Stomach (tissue), 4 donors: ENCODE measurements around the gene CLCNKB.

Source experiments
- EP300 ChIP-seq: sonication (generic); formaldehyde crosslinking; IDR thresholded peaks from one replicate; pipeline ENCODE4 v1.6.1; 2017; ENCODE audit warnings: antibody characterized with exemption
- POLR2A ChIP-seq, 4 donors: fragments of 450-650 bp; IDR thresholded peaks; one replicate each; pipeline ENCODE4 v1.6.1; 2016; ENCODE audit warnings: antibody characterized with exemption in 4 of 4, control low read depth in 2 of 4, mild to moderate bottlenecking in 1 of 4, moderate library complexity in 1 of 4
- POLR2AphosphoS5 ChIP-seq, 3 donors: sonication (generic); formaldehyde crosslinking; IDR thresholded peaks; one replicate each; pipeline ENCODE4 v1.6.1; 2016; ENCODE audit warnings: antibody characterized with exemption in 3 of 3
- TF ChIP-seq, protein P1 (sequence below), 7 experiments: fragments of 450-650 bp in 4 of 7; fragments of 200-600 bp in 3 of 7; sonication (generic) in 3 of 7; IDR thresholded peaks; one replicate each; pipeline ENCODE4 v1.5.1; 2016 to 2019; ENCODE audit warnings: antibody characterized with exemption in 7 of 7, control low read depth in 2 of 7, mild to moderate bottlenecking in 1 of 7

DNA sequence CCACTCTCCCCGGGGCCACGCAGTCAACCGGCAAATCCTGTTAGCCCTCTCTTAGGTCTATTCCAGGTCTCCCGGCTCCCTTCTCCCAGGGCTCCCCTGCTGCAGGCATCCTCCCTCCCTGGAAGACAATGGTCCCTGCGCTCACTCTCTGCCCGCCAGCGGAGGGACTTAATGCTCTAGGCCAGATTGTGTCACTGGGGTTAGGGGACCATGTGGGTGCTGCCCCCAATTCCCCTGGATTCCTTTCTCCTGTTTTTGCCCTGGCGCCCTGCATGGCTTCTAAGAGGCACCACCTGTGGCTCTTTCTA, 21.6 kb downstream of the CLCNKB start:
- TF ChIP-seq, protein P1, sequence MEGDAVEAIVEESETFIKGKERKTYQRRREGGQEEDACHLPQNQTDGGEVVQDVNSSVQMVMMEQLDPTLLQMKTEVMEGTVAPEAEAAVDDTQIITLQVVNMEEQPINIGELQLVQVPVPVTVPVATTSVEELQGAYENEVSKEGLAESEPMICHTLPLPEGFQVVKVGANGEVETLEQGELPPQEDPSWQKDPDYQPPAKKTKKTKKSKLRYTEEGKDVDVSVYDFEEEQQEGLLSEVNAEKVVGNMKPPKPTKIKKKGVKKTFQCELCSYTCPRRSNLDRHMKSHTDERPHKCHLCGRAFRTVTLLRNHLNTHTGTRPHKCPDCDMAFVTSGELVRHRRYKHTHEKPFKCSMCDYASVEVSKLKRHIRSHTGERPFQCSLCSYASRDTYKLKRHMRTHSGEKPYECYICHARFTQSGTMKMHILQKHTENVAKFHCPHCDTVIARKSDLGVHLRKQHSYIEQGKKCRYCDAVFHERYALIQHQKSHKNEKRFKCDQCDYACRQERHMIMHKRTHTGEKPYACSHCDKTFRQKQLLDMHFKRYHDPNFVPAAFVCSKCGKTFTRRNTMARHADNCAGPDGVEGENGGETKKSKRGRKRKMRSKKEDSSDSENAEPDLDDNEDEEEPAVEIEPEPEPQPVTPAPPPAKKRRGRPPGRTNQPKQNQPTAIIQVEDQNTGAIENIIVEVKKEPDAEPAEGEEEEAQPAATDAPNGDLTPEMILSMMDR (IDR thresholded peaks at IDR 0.05): no peak
- TF ChIP-seq POLR2AphosphoS5 (IDR thresholded peaks at IDR 0.05) (no peak), POLR2A (IDR thresholded peaks at IDR 0.05) (no peak), EP300 (no peak)
